ENCODE measurements around the gene CFAP54.
A peak's percentile ranks its signal among the peaks of the same experiment; 100 is the strongest.

The CFAP54 gene

GRCh38 chr12:96769400-96769799, 280.0 kb downstream of the CFAP54 start:
- peak; percentile 81 for DNase-seq

- peak; percentile 66 for DNase-seq
These were observed 281.1 kb downstream of the CFAP54 start for GRCh38 chr12:96770219-96771102.

- no peak for DNase-seq
These were observed 283.7 kb downstream of the CFAP54 start for GRCh38 chr12:96773031-96773430.

- DNase-seq, result no peak
These were observed 285.3 kb downstream of the CFAP54 start for GRCh38 chr12:96774496-96775256.

GRCh38 chr12:96776908-96777307, 287.5 kb downstream of the CFAP54 start:
- no peak for DNase-seq

GRCh38 chr12:96780330-96780729, 291.0 kb downstream of the CFAP54 start:
- DNase-seq, result no peak

- no peak for DNase-seq
These were observed 297.4 kb downstream of the CFAP54 start for GRCh38 chr12:96786791-96787190.

GRCh38 chr12:96803969-96804368, 314.6 kb downstream of the CFAP54 start:
- no peak for DNase-seq

- no peak for DNase-seq
These were observed 316.9 kb downstream of the CFAP54 start for GRCh38 chr12:96806272-96806671.

GRCh38 chr12:96807741-96808140, 318.4 kb downstream of the CFAP54 start:
- DNase-seq, result no peak

GRCh38 chr12:96808587-96808986, 319.2 kb downstream of the CFAP54 start:
- no peak for DNase-seq

- no peak for DNase-seq
These were observed 320.1 kb downstream of the CFAP54 start for GRCh38 chr12:96809522-96809921.

GRCh38 chr12:96810057-96810456, 320.7 kb downstream of the CFAP54 start:
- no peak for DNase-seq

GRCh38 chr12:96810477-96810876, 321.1 kb downstream of the CFAP54 start:
- DNase-seq, result no peak

- DNase-seq, result no peak
These were observed 321.7 kb downstream of the CFAP54 start for GRCh38 chr12:96811083-96811482.

- DNase-seq, result no peak
These were observed 322.8 kb downstream of the CFAP54 start for GRCh38 chr12:96812153-96812552.

GRCh38 chr12:96814200-96814599, 324.8 kb downstream of the CFAP54 start:
- no peak for DNase-seq

- DNase-seq, result no peak
These were observed 332.2 kb downstream of the CFAP54 start for GRCh38 chr12:96821592-96821991.

- DNase-seq, result no peak
These were observed 333.3 kb downstream of the CFAP54 start for GRCh38 chr12:96822641-96823040.

GRCh38 chr12:96824074-96824837, 334.9 kb downstream of the CFAP54 start:
- no peak for DNase-seq

- no peak for DNase-seq
These were observed 335.5 kb downstream of the CFAP54 start for GRCh38 chr12:96824838-96825236.

GRCh38 chr12:96828169-96828789, 338.9 kb downstream of the CFAP54 start:
- DNase-seq, result no peak

GRCh38 chr12:96829354-96829753, 340.0 kb downstream of the CFAP54 start:
- no peak for DNase-seq
